ENCODE results near the gene CLCA1.

DNA sequence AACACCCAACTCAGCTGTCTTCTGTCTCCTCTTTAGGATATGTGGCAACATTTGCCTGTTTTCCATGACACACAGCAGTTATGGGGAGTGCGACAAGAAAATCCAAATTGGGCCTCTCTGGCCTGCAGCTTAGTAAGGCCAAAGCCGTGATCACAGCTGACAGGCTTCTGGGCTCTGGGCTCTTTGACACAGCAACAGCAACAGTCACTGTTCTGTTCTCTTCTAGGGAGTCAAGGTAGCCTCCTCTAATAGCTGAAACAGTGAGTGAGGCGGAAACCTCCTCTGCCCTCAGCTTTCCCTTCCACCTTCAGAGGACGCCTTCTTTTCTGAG is 19.0 kb downstream of the CLCA1 start:
- TF ChIP-seq, protein P1, sequence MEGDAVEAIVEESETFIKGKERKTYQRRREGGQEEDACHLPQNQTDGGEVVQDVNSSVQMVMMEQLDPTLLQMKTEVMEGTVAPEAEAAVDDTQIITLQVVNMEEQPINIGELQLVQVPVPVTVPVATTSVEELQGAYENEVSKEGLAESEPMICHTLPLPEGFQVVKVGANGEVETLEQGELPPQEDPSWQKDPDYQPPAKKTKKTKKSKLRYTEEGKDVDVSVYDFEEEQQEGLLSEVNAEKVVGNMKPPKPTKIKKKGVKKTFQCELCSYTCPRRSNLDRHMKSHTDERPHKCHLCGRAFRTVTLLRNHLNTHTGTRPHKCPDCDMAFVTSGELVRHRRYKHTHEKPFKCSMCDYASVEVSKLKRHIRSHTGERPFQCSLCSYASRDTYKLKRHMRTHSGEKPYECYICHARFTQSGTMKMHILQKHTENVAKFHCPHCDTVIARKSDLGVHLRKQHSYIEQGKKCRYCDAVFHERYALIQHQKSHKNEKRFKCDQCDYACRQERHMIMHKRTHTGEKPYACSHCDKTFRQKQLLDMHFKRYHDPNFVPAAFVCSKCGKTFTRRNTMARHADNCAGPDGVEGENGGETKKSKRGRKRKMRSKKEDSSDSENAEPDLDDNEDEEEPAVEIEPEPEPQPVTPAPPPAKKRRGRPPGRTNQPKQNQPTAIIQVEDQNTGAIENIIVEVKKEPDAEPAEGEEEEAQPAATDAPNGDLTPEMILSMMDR (IDR thresholded peaks at IDR 0.05 in 2 of 3, conservative IDR thresholded peaks at IDR 0.05 in 1 of 3; ENCODE audit: borderline replicate concordance in 1 of 3, insufficient read depth in 1 of 3, low read depth in 2 of 3, low read length in 2 of 3) = no peak
- no peak for TF ChIP-seq ZNF274 (IDR thresholded peaks at IDR 0.05; ENCODE audit: low read depth, low read length)
- TF ChIP-seq, protein P2, sequence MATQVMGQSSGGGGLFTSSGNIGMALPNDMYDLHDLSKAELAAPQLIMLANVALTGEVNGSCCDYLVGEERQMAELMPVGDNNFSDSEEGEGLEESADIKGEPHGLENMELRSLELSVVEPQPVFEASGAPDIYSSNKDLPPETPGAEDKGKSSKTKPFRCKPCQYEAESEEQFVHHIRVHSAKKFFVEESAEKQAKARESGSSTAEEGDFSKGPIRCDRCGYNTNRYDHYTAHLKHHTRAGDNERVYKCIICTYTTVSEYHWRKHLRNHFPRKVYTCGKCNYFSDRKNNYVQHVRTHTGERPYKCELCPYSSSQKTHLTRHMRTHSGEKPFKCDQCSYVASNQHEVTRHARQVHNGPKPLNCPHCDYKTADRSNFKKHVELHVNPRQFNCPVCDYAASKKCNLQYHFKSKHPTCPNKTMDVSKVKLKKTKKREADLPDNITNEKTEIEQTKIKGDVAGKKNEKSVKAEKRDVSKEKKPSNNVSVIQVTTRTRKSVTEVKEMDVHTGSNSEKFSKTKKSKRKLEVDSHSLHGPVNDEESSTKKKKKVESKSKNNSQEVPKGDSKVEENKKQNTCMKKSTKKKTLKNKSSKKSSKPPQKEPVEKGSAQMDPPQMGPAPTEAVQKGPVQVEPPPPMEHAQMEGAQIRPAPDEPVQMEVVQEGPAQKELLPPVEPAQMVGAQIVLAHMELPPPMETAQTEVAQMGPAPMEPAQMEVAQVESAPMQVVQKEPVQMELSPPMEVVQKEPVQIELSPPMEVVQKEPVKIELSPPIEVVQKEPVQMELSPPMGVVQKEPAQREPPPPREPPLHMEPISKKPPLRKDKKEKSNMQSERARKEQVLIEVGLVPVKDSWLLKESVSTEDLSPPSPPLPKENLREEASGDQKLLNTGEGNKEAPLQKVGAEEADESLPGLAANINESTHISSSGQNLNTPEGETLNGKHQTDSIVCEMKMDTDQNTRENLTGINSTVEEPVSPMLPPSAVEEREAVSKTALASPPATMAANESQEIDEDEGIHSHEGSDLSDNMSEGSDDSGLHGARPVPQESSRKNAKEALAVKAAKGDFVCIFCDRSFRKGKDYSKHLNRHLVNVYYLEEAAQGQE (IDR thresholded peaks at IDR 0.05; ENCODE audit: low read depth) = no peak
- TF ChIP-seq YY1 (IDR thresholded peaks at IDR 0.05; ENCODE audit: extremely low read depth, insufficient replicate concordance, low read depth, low read length) = no peak
- TF ChIP-seq POLR2A (IDR thresholded peaks at IDR 0.05; ENCODE audit: borderline replicate concordance, extremely low read depth, insufficient read depth, insufficient read length) = no peak
- no peak for TF ChIP-seq SP1 (IDR thresholded peaks at IDR 0.05; ENCODE audit: low read depth)
- TF ChIP-seq, protein P3, sequence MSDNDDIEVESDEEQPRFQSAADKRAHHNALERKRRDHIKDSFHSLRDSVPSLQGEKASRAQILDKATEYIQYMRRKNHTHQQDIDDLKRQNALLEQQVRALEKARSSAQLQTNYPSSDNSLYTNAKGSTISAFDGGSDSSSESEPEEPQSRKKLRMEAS (IDR thresholded peaks at IDR 0.05) = no peak
- no peak for TF ChIP-seq POLR2AphosphoS5 (IDR thresholded peaks at IDR 0.05; ENCODE audit: low read depth, low read length)
- TF ChIP-seq EZH2 (IDR thresholded peaks at IDR 0.05) = no peak
